Tibial nerve (tissue), 3 donors: ENCODE measurements around the gene SOX12.

Experiments used
- POLR2A ChIP-seq, 2 donors: fragments of 450-650 bp; IDR thresholded peaks; one replicate each; pipeline ENCODE4 v1.6.1; 2017; ENCODE audit warnings: antibody characterized with exemption in 2 of 2, mild to moderate bottlenecking in 2 of 2, moderate library complexity in 2 of 2
- TF ChIP-seq, protein P1 (sequence below), 5 experiments: fragments of 200-600 bp in 3 of 5; fragments of 450-650 bp in 2 of 5; sonication (generic) in 3 of 5; IDR thresholded peaks; one replicate each; pipeline ENCODE4 v1.5.1; 2016 to 2019; ENCODE audit warnings: antibody characterized with exemption in 5 of 5, mild to moderate bottlenecking in 3 of 5, moderate library complexity in 2 of 5

DNA sequence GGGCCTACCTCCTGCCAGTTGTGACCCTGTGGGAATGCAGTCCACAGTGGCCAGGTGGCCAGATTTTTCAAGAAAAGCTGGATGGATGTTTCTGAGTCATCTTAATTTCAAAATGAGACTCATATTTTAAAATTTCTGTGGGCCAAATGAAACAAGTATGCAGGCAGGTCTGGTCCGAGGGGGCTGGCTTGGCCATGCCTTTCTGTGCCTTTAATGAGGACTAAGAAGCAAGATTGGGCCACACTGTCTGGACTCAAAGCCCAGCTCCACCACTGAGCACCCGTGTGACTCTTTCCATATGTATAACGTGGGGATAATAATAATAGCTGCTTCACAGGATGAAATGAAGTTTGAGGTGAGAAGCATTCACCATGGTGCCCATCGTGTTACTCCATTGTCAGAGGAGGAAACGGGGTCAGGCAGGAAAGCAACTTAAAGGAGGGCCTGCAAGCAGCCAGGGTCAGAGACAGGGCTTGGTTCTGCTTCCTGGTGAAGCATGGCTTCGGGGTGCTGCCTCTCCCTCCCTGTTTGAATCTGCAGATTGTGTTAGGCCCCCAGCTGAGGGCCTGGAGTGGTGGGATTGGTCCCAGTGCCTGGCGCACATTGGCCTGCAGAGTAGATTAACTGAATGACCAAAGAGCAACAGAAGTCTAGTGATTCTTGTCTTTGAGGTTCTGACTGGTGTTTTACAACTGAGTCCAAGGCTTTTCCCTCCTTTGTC, 3.8 kb downstream of the SOX12 start:
- TF ChIP-seq, protein P1, sequence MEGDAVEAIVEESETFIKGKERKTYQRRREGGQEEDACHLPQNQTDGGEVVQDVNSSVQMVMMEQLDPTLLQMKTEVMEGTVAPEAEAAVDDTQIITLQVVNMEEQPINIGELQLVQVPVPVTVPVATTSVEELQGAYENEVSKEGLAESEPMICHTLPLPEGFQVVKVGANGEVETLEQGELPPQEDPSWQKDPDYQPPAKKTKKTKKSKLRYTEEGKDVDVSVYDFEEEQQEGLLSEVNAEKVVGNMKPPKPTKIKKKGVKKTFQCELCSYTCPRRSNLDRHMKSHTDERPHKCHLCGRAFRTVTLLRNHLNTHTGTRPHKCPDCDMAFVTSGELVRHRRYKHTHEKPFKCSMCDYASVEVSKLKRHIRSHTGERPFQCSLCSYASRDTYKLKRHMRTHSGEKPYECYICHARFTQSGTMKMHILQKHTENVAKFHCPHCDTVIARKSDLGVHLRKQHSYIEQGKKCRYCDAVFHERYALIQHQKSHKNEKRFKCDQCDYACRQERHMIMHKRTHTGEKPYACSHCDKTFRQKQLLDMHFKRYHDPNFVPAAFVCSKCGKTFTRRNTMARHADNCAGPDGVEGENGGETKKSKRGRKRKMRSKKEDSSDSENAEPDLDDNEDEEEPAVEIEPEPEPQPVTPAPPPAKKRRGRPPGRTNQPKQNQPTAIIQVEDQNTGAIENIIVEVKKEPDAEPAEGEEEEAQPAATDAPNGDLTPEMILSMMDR (IDR thresholded peaks at IDR 0.05) = no peak
- TF ChIP-seq POLR2A (IDR thresholded peaks at IDR 0.05) = no peak
